HepG2 (cell line): ENCODE results near the gene TASP1. TPM values are rescaled to one million over a fixed set of nuclear protein-coding genes. Genes with fewer than 3 reads are reported as not detected.

Experiments used
- AFF4 ChIP-seq: sonication (generic); formaldehyde crosslinking; IDR thresholded peaks from 2 replicates; pipeline ENCODE4 v1.4.0; 2020; ENCODE audit warnings: missing genetic modification reagents
- BRF2 ChIP-seq: sonication (generic); formaldehyde crosslinking; IDR thresholded peaks from 2 replicates; pipeline ENCODE4 v1.8.1; 2022; ENCODE audit warnings: mild to moderate bottlenecking, missing genetic modification reagents
- CBX1 ChIP-seq: IDR thresholded peaks from one replicate; pipeline ENCODE4 v1.6.1; 2016; ENCODE audit warnings: antibody characterized with exemption, low read depth
- ERF ChIP-seq: IDR thresholded peaks from 2 replicates; pipeline ENCODE4 v1.6.1; 2018; ENCODE audit warnings: missing biosample characterization, missing genetic modification reagents
- GATA4 ChIP-seq: sonication (generic); IDR thresholded peaks from 2 replicates; pipeline ENCODE4 v1.6.1; 2016; ENCODE audit warnings: antibody characterized with exemption, low read depth, borderline replicate concordance
- GMEB2 ChIP-seq: IDR thresholded peaks from 2 replicates; pipeline ENCODE4 v1.6.1; 2016; ENCODE audit warnings: missing biosample characterization, missing genetic modification reagents, low read depth
- HIC2 ChIP-seq: sonication (generic); formaldehyde crosslinking; IDR thresholded peaks from 2 replicates; pipeline ENCODE4 v1.9.0; 2022; ENCODE audit warnings: low read depth, missing genetic modification reagents
- HOXA5 ChIP-seq: sonication (generic); formaldehyde crosslinking; IDR thresholded peaks from 2 replicates; pipeline ENCODE4 v1.4.0; 2020; ENCODE audit warnings: missing genetic modification reagents
- IKZF1 ChIP-seq: fragments of 450-650 bp; IDR thresholded peaks from 2 replicates; pipeline ENCODE4 v1.7.1; 2016
- NKX3-1 ChIP-seq: sonication (generic); formaldehyde crosslinking; IDR thresholded peaks from 2 replicates; pipeline ENCODE4 v1.5.0; 2020; ENCODE audit warnings: missing genetic modification reagents
- ZBTB42 ChIP-seq: sonication (generic); formaldehyde crosslinking; IDR thresholded peaks from 2 replicates; pipeline ENCODE4 v1.5.0; 2020; ENCODE audit warnings: mild to moderate bottlenecking, missing genetic modification reagents
- ZGPAT ChIP-seq: IDR thresholded peaks from 2 replicates; pipeline ENCODE4 v1.6.1; 2016; ENCODE audit warnings: mild to moderate bottlenecking
- ZKSCAN5 ChIP-seq: sonication (generic); formaldehyde crosslinking; IDR thresholded peaks from 2 replicates; pipeline ENCODE4 v1.5.1; 2020; ENCODE audit warnings: mild to moderate bottlenecking, missing genetic modification reagents
- ZNF260 ChIP-seq: sonication (generic); formaldehyde crosslinking; IDR thresholded peaks from 2 replicates; pipeline ENCODE4 v1.4.0; 2020; ENCODE audit warnings: missing genetic modification reagents, low read depth, mild to moderate bottlenecking, borderline replicate concordance
- ZNF563 ChIP-seq: sonication (generic); formaldehyde crosslinking; IDR thresholded peaks from 2 replicates; pipeline ENCODE4 v1.8.0; 2022; ENCODE audit warnings: mild to moderate bottlenecking, moderate library complexity, missing genetic modification reagents
- ZNF564 ChIP-seq: sonication (generic); formaldehyde crosslinking; IDR thresholded peaks from 2 replicates; pipeline ENCODE4 v1.8.1; 2023; ENCODE audit warnings: mild to moderate bottlenecking, missing genetic modification reagents
- polyA plus RNA-seq, 8 experiments: library from polyadenylated mRNA; depleted of rRNA in 3 of 8; stranded (reverse) in 7 of 8; unstranded in 1 of 8; fragments of >200 nt; fragmentation: Illumina TruSeq in 4 of 8; extraction: Trizol in 4 of 8; gene quantifications; 2 replicates each; pipeline versions ENCODE4 v1.2.1 to v1.2.3, GENCODE V29; 2011 to 2016; ENCODE audit warnings: low read depth in 4 of 8, missing spikeins in 1 of 8, mixed read lengths in 1 of 8; ENCODE audit not compliant: insufficient read depth in 1 of 8
- total RNA-seq, 5 experiments: library from RNA; depleted of rRNA; stranded (reverse); fragments of >200 nt; fragmentation: Illumina TruSeq; extraction: Trizol; gene quantifications; 2 replicates each; pipeline ENCODE4 v1.2.3, GENCODE V29; 2016; ENCODE audit warnings: low read depth in 1 of 5

Gene TASP1
- total and polyA plus RNA-seq, 2 of the 13 experiments (the other 11 are each of a cell fraction or from before 2014, with no cell fraction given) = 10.0 to 25.2 TPM

- TF ChIP-seq HIC2 (CRISPR knock-in tag) = no peak
- TF ChIP-seq ZNF564 (CRISPR knock-in tag) = no peak
- peak; percentile 40; the same call in 1 of the 2 replicates for TF ChIP-seq HOXA5
- no peak for TF ChIP-seq ZKSCAN5 (CRISPR knock-in tag)
- no peak for TF ChIP-seq CBX1
- peak; percentile 70; the same call in 1 of the 2 replicates for TF ChIP-seq NKX3-1 (CRISPR knock-in tag)
- peak; percentile 98 for TF ChIP-seq ZGPAT
- TF ChIP-seq AFF4 = no peak
- peak; percentile 96 for TF ChIP-seq ERF (CRISPR knock-in tag)
- 0 out of 2 replicates have a peak, but pooled peaks have one; percentile 22 for TF ChIP-seq BRF2 (CRISPR knock-in tag)
- TF ChIP-seq GATA4 = peak; percentile 66; the same call in 1 of the 2 replicates
- TF ChIP-seq ZBTB42 (CRISPR knock-in tag) = no peak
- TF ChIP-seq ZNF563 (CRISPR knock-in tag) = no peak
- no peak for TF ChIP-seq GMEB2 (CRISPR knock-in tag)
- no peak for TF ChIP-seq ZNF260 (CRISPR knock-in tag)
- TF ChIP-seq IKZF1 = no peak
Measured at GRCh38 chr20:13418263-13419229, 220.2 kb downstream of the TASP1 start (continued).
